Uterus (tissue), 2 donors: ENCODE data around the gene DENND2C.

Experiments
- POLR2A ChIP-seq, 2 donors: fragments of 450-650 bp; IDR thresholded peaks; one replicate each; pipeline ENCODE4 v1.6.1; 2016; ENCODE audit warnings: antibody characterized with exemption in 2 of 2, mild to moderate bottlenecking in 1 of 2, moderate library complexity in 1 of 2
- TF ChIP-seq, protein P1 (sequence below), 4 experiments: fragments of 200-600 bp in 2 of 4; fragments of 450-650 bp in 2 of 4; sonication (generic) in 2 of 4; IDR thresholded peaks; one replicate each; pipeline ENCODE4 v1.5.1; 2016 to 2019; ENCODE audit warnings: antibody characterized with exemption in 4 of 4, mild to moderate bottlenecking in 2 of 4, moderate library complexity in 1 of 4

- TF ChIP-seq, protein P1, sequence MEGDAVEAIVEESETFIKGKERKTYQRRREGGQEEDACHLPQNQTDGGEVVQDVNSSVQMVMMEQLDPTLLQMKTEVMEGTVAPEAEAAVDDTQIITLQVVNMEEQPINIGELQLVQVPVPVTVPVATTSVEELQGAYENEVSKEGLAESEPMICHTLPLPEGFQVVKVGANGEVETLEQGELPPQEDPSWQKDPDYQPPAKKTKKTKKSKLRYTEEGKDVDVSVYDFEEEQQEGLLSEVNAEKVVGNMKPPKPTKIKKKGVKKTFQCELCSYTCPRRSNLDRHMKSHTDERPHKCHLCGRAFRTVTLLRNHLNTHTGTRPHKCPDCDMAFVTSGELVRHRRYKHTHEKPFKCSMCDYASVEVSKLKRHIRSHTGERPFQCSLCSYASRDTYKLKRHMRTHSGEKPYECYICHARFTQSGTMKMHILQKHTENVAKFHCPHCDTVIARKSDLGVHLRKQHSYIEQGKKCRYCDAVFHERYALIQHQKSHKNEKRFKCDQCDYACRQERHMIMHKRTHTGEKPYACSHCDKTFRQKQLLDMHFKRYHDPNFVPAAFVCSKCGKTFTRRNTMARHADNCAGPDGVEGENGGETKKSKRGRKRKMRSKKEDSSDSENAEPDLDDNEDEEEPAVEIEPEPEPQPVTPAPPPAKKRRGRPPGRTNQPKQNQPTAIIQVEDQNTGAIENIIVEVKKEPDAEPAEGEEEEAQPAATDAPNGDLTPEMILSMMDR (IDR thresholded peaks at IDR 0.05) = no peak
- no peak for TF ChIP-seq POLR2A (IDR thresholded peaks at IDR 0.05)
Measured at GRCh38 chr1:114610546-114611245, 59.2 kb downstream of the DENND2C start.
